Measurements from ENCODE around the gene AP5B1. TPM values are rescaled to one million over a fixed set of nuclear protein-coding genes. Genes with fewer than 3 reads are reported as not detected.

Gene AP5B1
- polyA plus RNA-seq, 1 experiment: 7.5 TPM

DNA sequence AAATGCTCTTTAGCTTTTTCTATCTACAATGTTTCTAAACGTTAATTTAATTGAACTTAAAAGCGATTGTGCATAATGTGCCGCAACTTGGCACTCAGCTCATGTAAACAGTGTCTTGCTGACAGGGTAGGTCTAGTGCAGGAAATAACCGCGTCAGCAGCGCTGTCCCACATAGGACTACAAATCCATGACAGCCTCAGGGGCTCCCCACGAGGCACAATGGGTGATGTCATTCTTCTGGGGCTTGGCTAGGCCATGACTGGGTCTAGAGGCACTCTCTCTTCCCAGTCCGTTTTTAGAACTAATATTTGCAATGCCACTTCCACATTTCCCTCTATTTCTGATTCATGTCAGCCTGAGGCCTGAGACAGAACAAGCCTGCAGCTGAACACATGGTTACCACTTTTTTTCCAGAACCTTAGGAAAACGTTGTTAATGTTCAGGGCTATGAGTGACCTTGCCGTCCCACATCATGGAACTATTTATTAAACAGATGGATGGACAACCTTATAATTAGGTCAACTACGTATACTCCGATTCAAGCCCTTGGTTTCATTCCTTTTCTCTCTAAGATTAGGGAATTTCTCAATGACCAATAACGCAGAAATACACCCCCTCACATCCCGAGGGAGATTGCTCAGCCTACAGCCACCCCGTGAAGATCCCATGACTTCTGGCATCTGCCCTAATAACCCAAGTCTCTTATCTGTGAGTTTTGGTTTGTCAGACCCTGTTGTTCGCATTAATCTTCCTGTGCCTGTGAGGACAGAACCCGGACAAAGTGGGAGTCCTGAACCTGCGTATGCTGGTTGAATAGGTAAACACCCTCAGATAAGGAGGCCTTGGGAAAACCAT is 33.6 kb upstream of the AP5B1 start:
- TF ChIP-seq, protein P1, sequence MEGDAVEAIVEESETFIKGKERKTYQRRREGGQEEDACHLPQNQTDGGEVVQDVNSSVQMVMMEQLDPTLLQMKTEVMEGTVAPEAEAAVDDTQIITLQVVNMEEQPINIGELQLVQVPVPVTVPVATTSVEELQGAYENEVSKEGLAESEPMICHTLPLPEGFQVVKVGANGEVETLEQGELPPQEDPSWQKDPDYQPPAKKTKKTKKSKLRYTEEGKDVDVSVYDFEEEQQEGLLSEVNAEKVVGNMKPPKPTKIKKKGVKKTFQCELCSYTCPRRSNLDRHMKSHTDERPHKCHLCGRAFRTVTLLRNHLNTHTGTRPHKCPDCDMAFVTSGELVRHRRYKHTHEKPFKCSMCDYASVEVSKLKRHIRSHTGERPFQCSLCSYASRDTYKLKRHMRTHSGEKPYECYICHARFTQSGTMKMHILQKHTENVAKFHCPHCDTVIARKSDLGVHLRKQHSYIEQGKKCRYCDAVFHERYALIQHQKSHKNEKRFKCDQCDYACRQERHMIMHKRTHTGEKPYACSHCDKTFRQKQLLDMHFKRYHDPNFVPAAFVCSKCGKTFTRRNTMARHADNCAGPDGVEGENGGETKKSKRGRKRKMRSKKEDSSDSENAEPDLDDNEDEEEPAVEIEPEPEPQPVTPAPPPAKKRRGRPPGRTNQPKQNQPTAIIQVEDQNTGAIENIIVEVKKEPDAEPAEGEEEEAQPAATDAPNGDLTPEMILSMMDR (IDR thresholded peaks at IDR 0.05; ENCODE audit: insufficient read depth, low read depth, low read length): no peak
- ChIA-PET POLR2A (no interaction called here), CTCF (interaction anchor here (1.4 to 4.5 kb wide), 4 partner anchors 15 to 102 kb away, joined by 3 to 43 read pairs (median 24); partner anchors contain the start of genes AP5B1 and KAT5)
- Histone ChIP-seq H3K27me3 (ENCODE audit: control insufficient read depth, insufficient read depth, low read length) (peaks cover 3% of the 10 kb centered on the region; the same call in 1 of the 2 replicates), H3K4me3 (ENCODE audit: low read depth, low read length) (no peak overlapping the region), H3K36me3 (ENCODE audit: control insufficient read depth, insufficient read depth, low read length) (no peaks in the 10 kb centered on the region)
- no peak for DNase-seq (ENCODE audit: low read depth)

- TF ChIP-seq, protein P1 (IDR thresholded peaks at IDR 0.05; ENCODE audit: insufficient read depth, low read depth, low read length): no peak
- DNase-seq (ENCODE audit: low read depth): no peak
- H3K36me3 ChIP-seq (ENCODE audit: control insufficient read depth, insufficient read depth, low read length): no peaks in the 10 kb centered on the region
- ChIA-PET POLR2A (no interaction called here), CTCF (interaction anchor here (0.7 to 2.1 kb wide), 4 partner anchors 32 to 106 kb away, joined by 3 to 14 read pairs (median 3); partner anchors contain the start of genes AP5B1 and RNASEH2C)
- H3K27me3 ChIP-seq (ENCODE audit: control insufficient read depth, insufficient read depth, low read length): peaks cover 5% of the 10 kb centered on the region; the same call in 1 of the 2 replicates
- no peak overlapping the region for H3K4me3 ChIP-seq (ENCODE audit: low read depth, low read length)
Measured at GRCh38 chr11:65811764-65812475, 31.1 kb upstream of the AP5B1 start.

DNA sequence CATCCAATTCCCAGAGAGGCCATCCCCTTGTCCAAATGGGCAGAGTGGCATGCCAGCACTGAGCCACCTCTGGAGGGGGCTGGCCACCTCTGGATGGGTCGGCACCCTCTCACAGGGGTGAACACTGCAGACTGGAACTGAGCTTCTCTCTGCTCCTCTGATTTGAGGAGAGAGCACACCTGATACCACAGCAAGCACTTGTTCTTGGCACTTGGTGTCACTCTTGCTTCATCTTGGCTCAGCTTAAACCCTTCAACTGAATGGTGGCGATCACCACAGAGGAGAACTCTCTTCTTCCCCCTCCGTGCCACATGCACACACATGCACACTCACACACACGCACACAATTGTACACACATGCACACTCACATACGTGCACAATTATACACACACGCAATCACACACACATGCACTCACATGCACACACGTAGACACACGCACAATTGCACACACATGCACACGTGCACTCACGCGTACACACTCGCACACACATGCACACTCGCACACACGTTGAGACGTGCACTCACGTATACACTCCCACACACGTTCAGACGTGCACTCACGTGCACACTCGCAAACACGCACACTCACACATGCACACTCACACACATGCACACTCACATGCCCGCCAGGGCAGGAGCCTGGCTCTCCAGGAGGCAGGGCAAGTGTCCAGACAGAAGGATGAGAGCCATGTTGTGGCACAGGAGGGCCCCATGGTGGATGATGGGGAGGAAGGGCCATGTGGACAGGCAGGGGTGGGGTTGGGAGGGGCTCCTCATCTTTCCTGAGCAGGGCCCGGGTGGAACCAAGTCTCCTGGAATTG is 29.5 kb upstream of the AP5B1 start:
- POLR2A ChIA-PET: no interaction called here
- Histone ChIP-seq H3K27me3 (ENCODE audit: control insufficient read depth, insufficient read depth, low read length) (peaks cover 5% of the 10 kb centered on the region; the same call in 1 of the 2 replicates), H3K36me3 (ENCODE audit: control insufficient read depth, insufficient read depth, low read length) (no peaks in the 10 kb centered on the region), H3K4me3 (ENCODE audit: low read depth, low read length) (no peak overlapping the region)
- TF ChIP-seq, protein P1 (IDR thresholded peaks at IDR 0.05; ENCODE audit: insufficient read depth, low read depth, low read length): no peak
- CTCF ChIA-PET: interaction anchor here (1.0 to 2.2 kb wide), 2 partner anchors 10 to 30 kb away, joined by 3 to 8 read pairs; no protein-coding TSS in a partner anchor
- DNase-seq (ENCODE audit: low read depth): no peak

- TF ChIP-seq, protein P1 (IDR thresholded peaks at IDR 0.05; ENCODE audit: insufficient read depth, low read depth, low read length): no peak
- ChIA-PET CTCF (interaction anchor here (1.0 to 3.2 kb wide), 3 partner anchors 9 to 30 kb away, joined by 3 to 15 read pairs (median 8); no protein-coding TSS in a partner anchor), POLR2A (no interaction called here)
- no peaks in the 10 kb centered on the region for H3K36me3 ChIP-seq (ENCODE audit: control insufficient read depth, insufficient read depth, low read length)
- H3K27me3 ChIP-seq (ENCODE audit: control insufficient read depth, insufficient read depth, low read length): peaks cover 5% of the 10 kb centered on the region; the same call in 1 of the 2 replicates
- DNase-seq (ENCODE audit: low read depth): no peak
- H3K4me3 ChIP-seq (ENCODE audit: low read depth, low read length): no peak overlapping the region
Measured at GRCh38 chr11:65809496-65809895, 28.7 kb upstream of the AP5B1 start.

Data from BJ (cell line).